HG02981 (cell line): ENCODE results near the gene MRTO4.
A peak's percentile ranks its signal among the peaks of the same experiment; 100 is the strongest.
"Not testable (repeated sequence)": the region's sequence is repeated elsewhere in the genome, so short reads cannot be mapped to it uniquely, and the experiment has no call there.

Experiments used
- ATAC-seq: cut with Tn5 transposase; IDR thresholded peaks from one replicate; pipeline ENCODE4 v1.9.1; 2021; ENCODE audit warnings: mild to moderate bottlenecking, moderate library complexity; ENCODE audit not compliant: unreplicated experiment

Gene MRTO4

DNA sequence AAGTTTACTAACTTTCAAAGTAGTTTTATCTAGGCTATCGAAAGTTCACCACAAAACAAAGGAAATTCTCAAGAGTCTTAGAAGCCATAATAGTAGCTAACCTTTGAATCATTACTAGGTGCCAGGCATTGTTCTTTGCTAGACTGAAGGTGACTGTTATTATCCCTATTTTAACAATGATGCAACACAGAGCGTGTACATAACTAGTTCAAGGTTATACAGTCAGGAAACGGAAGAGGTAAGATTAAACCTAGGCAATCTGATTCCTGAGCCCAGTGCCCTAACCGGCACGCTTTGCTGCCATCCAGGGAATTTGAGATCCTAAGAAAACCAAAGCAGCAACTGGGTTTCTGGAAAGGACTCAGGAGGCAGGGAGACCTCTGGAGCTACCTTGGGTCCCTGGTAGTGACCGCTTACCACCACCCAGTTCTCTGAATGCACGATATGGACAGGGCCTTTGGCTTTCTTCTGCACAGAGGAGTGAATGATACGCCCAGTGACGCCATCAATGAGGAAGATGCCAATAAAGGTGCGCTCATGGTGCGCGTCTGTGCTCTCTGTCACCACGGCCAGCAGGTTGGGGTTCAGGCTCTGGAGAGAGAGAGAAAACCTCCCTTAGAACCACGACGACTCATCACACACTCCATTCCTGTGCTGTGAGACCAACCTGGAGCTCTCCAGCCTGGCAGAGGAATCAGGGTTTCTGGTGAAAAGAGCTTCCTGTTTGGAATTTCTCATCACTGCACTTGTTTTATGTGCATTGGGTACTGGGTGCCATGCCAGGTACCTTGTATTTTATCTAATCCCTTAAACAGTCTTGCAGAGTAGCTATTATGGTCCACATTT, 28.4 kb upstream of the MRTO4 start:
- no peak for ATAC-seq

DNA sequence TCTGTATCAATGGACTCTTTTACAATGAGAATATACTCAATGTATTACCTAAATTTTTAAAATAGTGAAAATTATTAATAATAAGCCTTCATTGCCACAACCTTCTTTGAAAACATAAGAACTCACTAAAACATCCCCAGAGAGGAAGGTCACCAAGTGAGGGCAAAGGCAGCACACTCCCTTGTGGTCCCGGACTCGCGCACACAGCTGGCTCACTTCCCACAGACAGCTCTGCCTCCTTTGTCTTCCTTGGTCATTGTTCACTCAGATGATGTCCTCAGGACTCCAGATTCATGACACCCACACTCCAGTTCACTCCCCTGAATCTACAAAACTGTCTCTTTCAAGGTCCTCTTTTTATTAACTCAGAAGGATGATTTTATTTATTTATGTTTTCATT, 22.4 kb upstream of the MRTO4 start:
- no peak for ATAC-seq

GRCh38 chr1:19229828-19230325, 21.7 kb upstream of the MRTO4 start:
- ATAC-seq, result no peak

DNA sequence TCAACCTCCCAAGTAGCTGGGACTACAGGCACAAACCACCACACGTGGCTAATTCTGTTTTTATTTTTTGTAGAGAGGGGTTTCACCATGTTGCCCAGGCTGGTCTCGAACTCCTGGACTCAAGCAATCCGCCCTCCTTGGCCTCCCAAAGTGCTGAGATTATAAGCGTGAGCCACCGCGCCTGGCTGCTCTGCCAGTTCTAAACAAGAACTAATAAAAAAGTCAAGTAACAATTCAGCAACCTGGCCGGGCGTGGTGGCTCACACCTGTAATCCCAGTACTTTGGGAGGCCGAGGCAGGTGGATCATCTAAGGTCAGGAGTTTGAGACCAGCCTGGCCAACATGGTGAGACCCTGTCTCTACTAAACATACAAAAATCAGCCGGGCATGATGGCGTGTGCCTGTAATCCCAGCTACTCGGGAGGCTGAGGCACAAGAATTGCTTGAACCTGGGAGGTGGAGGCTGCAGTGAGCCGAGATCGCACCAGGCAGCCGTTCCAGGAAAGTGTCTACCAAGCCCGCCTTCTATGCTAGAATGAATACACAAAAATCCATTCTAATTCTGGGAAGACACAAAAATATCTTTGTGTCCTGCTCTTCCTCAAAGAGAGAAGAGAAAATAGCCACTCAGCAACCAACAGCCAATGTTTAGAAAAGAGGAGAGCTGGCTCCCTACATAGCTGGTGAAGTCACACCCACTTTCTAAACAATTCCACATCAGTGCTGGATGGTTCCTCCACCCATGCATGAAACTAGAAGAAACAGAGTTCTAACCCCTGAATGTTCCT, 19.7 kb upstream of the MRTO4 start:
- ATAC-seq, result not testable (repeated sequence)

DNA sequence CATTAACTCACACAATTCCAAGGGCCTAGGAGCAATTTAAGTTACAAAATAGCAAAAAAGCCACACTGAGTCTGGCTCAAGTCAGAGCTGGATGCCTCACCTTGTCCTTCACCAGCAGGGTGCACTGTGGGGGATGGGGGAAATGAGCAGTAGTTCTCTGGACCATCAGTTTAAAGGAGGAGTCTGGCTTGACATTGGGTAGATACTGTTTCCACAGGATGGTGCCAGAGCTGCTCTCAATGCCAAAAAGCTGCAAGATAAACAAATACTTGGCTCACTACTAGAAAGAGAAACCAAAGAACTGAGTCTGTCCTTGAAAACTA, 19.1 kb upstream of the MRTO4 start:
- ATAC-seq, result no peak

GRCh38 chr1:19234224-19234623, 17.4 kb upstream of the MRTO4 start:
- no peak for ATAC-seq

GRCh38 chr1:19239876-19240275, 11.7 kb upstream of the MRTO4 start:
- no peak for ATAC-seq

DNA sequence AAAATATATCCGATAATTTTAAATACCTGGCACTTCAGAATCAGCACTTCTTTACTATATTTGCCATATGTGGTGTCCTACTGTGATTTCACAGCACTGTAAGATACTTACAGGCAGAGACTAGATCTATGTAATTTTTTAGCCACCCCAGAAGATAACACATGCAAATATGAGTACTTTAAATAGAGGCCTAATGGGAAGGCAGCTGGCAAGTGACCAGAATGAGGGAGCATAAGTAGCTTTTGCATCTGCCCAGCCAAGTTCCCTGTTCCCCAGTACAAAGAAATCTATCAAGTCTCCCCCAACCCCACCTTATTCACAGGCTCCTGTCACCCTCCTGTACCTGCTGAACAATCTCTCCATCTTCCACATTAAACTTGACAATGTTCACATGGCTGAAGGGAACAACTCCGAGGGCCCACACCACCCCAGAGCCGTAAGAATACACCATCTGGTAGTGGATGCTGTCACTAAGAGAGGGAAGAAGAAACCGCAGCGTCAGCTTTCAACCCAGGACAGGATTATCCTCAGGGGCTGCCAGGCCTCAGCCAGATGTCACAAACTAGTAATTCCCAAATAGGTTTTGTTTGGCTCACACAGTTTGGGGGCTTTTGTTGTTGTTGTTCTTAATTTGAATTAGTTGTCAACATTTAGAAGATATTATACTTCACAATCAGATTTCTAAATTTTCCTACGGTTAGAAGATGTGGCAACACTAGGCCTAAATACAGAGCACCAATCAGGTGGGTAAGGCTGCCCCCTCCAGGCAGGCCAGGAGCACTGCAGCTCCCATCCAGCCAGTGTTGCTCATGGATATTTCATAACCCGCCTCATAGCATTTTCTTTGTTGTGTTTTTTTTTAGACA, 10.7 kb upstream of the MRTO4 start:
- no peak for ATAC-seq

DNA sequence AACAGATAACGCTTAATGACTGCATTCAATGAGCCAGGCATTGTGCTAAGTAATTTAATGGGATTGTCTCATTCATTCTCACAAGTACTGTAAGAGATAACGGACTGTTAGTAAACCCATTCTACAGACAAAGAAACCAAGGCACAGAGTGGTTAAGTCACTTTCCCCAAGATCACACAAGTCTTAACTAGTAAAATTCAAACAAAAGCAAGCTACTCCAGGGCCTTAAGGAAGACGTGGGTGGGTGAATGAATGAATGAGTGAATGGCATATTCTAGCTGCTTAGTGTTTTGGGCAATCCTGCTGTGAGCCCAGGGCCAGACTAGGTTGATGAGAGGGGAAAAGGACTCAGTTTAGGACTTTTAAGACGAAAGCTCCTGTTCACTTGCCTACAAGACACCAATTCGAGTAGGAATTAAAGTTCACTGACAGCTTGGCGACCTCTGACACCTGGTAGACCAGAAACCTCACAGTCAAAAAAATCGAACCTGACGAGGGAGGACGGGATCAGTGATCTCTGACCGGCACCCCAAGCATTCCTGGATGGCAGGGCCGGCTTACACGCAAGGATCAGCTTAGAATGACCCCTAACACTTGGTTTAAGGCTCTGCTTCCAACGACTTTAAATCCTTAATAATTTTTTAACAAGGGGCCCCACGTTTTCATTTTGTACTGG, 838 bp upstream of the MRTO4 start:
- ATAC-seq, result peak; percentile 5

DNA sequence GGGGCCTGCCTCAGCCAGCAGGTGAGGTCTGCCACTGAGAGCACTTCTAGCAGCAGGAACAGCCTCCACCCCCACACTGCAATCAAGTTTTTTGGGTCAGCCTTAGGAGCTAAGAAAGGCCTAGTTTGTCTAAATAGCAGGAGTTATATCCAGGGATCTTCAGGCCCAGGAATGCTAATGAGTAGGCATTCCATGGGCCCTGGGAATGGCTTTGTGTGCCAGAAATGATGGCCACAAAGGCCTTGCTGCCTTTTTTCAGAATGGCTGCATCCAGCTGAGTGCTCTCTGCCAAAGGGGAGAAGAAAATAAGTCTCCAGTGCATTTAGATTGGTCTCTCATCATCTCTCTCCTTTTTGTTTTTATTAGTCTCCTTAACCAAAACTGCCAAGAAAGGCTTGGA, 2.8 kb downstream of the MRTO4 start:
- ATAC-seq, result no peak

DNA sequence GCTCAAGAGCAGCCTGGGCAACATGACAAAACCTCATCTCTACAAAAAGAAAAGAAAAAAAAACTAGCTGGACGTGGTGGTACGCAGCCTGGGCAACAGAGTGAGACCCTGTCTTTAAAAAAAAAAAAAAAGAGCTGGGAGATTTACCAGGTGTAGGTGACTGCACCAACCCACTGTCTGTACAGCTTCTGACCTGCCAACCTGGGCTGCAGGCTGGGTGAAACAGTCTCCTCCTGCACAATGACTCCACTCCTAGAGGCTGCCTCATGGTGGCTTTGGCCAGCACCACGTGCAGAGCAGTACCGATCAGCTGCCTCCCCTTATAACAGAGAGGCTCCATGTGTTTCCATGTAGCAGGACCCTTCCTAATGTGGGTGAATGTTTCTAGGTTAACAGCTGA, 3.7 kb downstream of the MRTO4 start:
- no peak for ATAC-seq

- ATAC-seq, result not testable (repeated sequence)
Observed at GRCh38 chr1:19256301-19256700, 4.7 kb downstream of the MRTO4 start.

GRCh38 chr1:19257178-19257914, 5.7 kb downstream of the MRTO4 start:
- ATAC-seq, result no peak

- ATAC-seq, result no peak
Observed at GRCh38 chr1:19258353-19258752, 6.7 kb downstream of the MRTO4 start.

- no peak for ATAC-seq
Observed at GRCh38 chr1:19260211-19261138, 8.9 kb downstream of the MRTO4 start.

- no peak for ATAC-seq
Observed at GRCh38 chr1:19262047-19262446, 10.4 kb downstream of the MRTO4 start.

- no peak for ATAC-seq
Observed at GRCh38 chr1:19262744-19263143, 11.1 kb downstream of the MRTO4 start.

GRCh38 chr1:19268445-19268844, 16.8 kb downstream of the MRTO4 start:
- no peak for ATAC-seq
